ENCODE data around the gene ACSL5.
"Not testable (repeated sequence)": the region's sequence is repeated elsewhere in the genome, so short reads cannot be mapped to it uniquely, and the experiment has no call there.

ACSL5 gene

DNA sequence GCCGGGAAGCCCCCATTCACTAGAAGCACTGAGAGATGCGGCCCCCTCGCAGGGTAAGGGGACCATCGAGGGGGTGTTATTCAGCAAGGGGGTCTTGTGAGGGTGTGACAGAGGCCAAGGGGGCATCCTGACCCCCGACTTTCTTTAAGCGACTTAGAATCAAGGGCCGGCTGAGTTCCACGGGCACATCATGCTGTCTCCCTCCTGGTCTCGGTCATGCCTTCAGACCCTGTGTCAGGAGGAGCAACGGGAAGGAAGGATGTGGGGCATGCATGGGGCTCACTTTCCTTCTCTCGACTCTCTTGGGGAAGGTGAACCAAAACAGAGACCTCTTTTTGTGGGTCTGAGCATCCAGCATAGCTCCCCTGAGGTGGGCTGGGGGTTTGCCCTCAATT lies 2.5 kb downstream of the ACSL5 start:
- DNase-seq (ENCODE audit: low spot score), result no peak

DNA sequence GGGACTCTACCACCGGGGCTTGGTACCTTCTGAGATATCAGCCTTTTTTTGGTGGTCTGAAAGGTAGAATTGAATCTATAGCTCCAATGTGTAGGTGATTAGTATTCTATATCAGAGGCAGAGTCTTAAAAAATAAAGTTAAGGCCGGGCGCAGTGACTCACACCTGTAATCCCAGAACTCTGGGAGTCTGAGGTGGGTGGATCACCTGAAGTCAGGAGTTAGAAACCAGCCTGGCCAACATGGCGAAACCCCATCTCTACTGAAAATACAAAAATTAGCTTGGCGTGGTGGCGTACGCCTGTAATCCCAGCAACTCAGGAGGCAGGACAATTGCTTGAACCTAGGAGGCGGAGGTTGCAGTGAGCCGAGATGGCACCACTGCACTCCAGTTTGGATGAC lies 3.2 kb downstream of the ACSL5 start:
- DNase-seq (ENCODE audit: low spot score), result not testable (repeated sequence)

DNA sequence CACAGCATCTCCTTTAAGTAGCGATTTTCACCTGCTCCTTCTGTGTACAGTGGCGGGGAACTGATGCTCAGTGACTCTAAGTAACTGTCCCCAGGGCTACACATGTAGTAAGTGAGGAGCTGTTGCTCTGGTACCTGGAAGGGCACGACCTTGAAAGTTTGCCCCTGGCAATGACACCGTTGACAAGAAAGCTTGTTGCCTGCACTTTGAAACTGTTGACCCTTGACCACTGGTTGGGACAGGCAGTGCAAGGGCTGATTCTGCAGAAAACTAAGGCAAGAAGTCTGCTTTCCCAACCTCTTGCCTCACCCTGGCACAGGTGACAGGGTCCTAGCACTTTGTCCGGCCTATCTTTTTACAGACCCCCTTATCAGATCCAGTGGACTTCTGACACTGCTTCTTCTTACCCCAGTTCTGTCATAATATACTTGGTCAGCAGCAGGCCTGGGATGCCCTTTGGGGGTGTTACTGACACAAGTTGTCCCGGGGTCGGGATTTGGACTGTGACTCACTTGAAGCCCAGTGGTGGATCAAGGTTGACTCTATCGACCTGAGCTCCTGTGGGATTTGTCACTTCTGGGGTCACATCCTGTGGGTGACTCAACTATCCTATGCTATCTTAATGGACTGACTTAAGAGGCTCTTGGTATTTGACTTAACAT lies 5.8 kb downstream of the ACSL5 start:
- DNase-seq (ENCODE audit: low spot score), result no peak

DNA sequence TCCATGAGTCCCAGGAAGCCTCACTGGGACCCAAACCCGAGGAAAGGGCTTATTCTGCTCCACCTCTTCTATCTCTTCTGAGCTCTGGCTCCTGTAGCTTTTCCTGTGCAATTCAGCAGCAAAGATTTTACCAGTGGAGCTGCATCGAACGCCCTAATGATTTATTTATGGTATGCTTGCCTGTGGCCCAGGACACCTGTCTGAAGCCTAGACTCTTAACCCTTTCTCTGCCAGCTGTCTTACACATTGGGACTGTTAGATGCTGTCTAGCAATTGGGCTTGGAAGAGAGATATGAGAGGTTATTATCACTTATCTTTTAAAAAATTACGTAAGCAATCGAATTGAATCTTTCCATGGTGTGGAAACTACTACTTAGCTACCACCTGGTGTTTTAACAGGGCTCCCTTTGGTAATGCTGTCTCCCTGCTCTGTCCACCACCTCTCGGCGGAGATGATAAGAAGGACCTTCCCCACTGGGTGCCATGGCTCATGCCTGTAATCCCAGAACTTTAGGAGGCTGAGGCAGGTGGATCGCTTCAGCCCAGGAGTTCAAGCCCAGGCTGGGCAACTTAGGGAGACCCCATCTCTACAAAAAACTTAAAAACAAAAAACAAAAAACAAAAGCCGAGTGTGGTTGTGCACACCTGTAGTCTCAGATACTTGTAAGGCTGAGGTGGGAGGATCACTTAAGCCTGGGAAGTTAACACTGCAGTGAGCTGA lies 8.8 kb downstream of the ACSL5 start:
- DNase-seq (ENCODE audit: low spot score), result no peak

DNA sequence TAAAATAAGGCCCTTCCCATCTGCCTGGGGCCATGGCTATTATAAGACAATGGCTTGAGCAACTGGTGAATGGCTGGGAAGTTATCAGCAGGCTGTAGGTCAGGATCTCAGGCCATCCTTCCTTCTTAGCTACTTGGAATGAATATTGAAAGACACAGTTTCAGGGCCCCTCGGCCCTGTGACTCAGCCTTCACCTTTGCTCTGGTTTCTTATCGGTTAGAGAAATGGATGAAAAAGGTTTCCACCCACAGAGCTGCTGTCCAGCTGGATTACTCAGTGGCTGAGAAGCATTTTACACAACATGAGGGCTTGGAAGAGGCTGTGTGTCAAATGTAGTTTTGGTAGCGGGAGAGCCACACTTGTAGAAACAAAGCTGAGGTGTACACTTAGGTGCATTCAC lies 9.4 kb downstream of the ACSL5 start:
- no peak for DNase-seq (ENCODE audit: low spot score)

DNA sequence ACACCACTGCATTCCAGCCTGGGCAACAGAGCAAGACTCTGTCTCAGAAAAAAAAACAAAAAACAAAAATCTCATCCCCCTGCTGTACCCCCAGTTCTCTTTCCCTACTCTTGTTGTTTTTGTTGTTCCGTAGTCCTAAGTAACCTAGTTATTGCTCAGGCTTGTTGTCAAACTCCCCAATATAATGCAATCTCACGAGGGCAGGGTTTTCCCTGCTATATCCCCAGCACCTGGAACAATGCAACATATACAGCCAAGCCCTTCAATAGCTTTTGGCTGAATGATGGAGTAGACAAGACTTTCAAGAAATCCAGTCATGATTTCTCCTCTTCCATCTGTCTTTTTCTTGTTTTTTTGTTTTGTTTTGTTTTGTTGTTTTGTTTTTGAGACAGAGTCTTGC lies 10.2 kb downstream of the ACSL5 start:
- DNase-seq (ENCODE audit: low spot score), result no peak

DNA sequence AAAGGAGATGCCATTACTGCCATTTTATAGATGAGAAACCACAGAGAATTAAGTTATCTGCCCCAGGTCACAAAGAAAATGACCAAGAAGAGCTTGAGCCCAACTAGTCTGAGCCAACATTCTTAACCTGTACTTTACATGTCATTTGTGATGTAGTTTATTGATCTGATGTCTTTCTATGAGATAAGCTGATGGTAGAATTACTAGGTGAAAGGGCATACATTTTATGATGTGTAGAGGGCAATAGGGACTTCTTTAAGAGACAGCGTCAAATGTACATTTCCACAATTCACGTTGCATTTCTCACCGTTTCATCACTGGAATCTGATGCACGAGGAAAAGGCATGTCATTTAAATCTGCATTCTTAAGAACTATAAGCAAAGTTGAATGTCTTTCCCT lies 11.3 kb downstream of the ACSL5 start:
- no peak for DNase-seq (ENCODE audit: low spot score)

DNA sequence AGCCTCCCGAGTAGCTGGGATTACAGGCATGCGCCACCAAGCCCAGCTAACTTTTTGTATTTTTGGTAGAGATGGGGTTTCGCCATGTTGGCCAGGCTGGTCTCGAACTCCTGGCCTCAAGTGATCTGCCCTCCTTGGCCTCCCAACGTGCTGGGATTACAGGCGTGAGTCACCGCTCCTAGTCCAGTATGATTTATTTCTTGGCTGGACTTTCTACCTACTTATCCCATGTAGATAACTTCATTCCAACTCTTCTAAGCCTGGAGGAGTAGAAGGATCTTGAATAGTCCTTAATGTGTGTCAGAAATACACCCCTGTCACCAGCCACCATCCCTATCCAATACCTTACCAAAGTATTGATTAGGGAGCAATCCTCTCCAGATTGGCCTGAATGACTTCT lies 14.1 kb downstream of the ACSL5 start:
- not testable (repeated sequence) for DNase-seq (ENCODE audit: low spot score)

DNA sequence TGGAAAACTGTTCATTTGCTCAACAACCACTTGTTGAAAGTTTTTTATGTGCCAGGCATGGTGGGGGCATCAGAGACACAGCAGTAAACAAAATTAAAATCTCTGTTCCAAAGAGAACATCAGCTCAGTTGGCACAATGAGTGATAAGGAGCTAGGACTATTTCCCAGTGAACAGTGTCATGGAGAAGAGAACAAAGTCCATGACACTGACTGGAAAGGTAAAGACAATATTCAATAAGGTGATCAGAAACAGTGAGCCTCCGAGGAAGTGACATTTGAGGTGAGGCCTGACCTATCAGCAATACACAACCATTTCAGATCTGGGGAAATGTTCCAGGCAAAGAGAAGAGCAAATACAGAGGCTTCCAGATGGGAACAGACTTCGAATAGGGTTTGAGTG lies 14.6 kb downstream of the ACSL5 start:
- DNase-seq (ENCODE audit: low spot score), result no peak

DNA sequence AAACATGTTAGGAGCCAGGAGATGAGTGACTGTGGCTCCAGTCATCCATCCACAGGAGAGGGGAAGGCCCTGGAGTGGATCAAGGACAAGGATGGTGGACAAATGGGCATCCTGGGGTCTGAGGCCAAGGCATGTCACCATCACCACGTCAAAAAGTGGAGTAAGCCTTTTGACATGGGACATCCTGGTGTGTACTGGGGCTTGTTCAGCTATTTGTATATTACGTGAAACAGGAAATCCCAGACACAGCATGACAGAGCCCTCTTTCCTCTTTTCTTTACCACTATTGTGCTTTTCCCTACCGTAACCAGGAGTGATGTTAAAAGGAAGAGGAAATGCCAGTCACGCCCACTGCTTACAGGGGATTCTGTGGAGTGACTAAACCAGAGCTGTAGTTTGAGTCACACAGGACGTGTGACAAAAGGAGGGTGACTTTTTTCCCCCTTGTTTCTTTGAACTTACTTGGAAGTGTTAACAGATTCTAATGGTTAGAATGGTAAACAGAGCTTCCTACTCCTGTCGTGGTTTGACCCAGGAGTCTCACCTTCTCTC lies 15.4 kb downstream of the ACSL5 start:
- DNase-seq (ENCODE audit: low spot score), result no peak

DNA sequence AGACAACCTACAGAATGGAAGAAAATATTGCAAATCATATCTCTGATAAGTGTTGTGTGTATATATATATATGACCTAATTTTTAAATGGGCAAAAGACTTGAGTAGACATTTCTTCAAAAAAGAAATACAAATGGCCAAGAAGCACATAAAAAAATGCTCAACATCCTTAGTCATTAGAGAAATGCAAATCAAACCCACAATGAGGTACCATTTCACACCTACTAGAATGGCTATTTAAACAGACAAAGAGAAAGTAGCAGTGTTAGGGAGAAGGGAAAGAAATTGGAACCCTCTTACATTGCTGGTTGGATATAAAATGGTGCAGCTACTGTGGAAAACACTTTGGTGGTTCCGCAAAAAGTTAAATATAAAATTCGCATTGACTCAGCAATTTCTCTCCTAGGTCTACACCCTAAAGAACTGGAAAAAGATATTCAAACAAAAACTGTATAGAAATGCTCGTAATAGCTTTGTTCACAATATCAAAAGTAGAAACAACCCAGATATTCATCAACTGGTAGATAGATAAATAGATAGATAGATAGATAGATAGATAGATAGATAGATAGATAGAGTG lies 16.3 kb downstream of the ACSL5 start:
- DNase-seq (ENCODE audit: low spot score), result no peak

DNA sequence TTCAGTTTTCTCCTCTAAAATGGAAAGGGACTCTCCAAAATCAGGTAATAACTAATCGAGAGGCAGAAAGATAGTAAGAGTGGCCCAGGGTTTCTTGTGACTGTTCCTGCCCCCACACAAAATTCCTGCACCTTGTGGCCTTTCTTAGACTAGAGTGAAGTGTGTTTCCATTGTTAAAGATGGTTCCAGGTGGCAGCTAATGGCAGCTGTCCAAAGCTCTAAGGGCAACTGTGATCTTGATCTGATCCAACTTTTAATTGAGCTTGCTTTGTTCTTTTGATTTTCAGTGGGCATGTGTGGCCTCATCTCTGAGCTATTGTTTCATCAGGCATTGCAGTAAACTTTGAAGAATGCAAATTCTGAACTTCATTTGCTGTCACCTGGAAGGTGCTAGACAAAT lies 19.4 kb downstream of the ACSL5 start:
- no peak for DNase-seq (ENCODE audit: low spot score)

DNA sequence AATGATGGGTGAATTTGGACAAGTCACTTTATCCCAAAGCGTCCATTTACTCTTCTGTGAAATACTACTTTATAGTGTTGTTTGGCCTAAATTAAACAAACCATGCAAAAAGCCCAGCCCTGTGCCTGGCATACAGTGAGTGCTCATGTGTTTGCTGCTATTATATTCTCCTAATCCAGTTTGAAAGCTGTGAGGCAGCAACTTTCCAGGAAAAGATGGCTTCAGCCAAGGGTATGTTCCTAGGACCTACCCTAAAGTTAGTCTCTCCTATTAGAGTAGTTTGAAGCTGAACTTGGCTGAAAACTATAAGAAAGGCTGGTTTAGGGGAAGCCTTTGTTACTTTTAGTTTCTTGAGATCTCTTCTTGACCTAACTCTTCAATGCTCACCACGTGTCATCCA lies 19.9 kb downstream of the ACSL5 start:
- DNase-seq (ENCODE audit: low spot score), result no peak

DNA sequence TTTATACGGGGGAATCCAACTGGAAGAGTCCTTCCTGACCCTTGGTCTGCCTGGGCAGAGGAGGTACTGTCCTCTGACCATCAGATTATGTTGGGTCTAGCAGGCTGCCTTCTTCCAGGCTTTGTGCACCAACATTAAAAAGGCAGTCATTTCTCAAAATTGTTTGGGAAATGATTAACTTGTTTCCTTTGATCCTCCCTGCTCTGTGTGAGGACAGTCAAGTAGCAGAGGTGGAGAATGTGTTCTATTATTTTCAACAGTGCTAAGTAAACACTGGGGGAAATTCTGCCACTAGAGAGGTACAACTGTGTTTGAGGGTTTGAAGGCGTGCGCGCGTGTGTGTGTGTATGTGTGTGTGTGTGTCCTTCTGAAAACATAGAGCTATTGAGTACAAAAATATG lies 20.6 kb downstream of the ACSL5 start:
- no peak for DNase-seq (ENCODE audit: low spot score)

DNA sequence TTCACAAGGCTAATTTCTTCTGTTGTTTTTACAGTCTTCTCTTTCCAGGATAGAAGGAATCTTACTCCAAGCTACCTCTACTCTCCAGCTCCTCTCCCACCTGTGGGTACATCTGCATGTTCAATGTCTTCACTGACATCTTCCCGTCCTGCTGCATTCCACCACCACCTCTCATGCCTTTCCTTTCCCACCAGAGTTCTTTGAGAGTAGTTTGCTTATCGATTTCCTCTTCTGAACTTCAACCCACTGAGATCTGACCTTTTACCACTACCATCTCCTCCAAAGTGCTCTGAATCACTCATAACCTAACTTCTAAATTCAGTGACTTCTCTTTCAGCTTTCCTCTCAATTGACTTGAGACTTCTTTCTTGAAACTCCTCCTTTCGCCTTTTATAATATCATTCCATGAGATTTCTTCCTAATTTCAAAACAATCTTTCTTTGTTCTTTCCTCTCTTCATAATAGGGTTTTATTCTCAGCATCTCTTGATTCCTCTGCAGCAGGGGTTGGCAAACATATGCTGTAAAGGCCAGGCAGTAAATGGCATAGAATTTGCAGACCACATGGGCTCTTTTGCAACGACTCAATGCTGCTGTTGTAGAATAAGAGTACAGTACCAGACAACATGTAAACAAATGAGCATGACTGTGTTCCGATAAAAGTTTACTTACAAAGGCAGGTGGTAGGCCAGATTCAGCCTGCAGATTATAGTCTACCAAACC lies 22.1 kb downstream of the ACSL5 start:
- no peak for DNase-seq (ENCODE audit: low spot score)

DNA sequence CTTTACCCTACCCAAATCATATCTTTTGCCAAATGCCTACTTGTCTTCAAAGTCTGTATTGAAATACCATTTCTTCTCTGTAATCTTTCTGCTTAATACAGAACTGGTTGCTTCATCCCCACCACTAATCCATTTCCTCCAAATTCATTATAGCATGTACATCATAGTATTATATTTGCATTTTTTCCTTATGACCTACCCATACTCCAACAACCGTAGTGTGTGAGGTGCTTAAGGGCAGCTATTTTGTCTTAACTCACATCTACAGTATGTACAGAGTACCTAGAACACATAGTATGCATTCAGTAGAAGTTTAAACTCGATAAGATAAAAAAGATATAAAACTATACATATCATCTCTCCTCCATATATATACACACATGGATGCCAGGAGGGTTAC lies 23.7 kb downstream of the ACSL5 start:
- no peak for DNase-seq (ENCODE audit: low spot score)

DNA sequence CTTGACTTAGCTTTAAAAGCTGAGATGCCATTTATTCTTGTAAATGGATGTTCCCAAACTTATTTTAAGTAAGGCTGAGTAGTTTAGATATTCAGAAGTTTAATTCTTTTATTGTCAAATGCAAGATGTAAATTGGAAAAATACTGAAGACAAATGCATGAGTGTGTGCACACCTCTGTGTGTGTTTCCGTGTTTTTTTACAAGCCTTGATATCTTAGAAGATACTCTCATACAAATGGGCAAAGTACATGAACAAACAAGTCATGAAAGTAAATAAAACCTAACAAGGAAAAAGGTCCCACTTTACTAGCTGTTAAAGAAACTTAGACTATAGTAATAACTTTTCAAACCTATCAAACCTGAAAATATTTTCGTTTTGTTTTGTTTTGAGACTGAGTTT lies 29.0 kb downstream of the ACSL5 start:
- DNase-seq (ENCODE audit: low spot score), result no peak

DNA sequence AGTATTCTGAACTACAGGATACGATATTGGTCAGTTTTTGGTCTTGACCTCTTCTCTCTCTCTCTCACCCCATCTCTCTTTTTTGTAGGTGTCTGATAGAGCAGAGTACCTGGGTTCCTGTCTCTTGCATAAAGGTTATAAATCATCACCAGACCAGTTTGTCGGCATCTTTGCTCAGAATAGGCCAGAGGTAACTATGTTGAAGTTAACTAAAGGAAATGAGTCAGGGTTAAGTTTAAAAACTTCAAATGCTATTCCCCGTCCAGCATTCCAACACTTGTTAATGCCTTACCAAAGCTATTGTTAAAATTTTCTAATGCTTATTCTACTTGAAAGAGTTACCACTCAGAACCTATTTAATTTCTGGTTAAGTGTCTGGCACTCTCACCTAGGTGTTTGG lies 30.7 kb downstream of the ACSL5 start:
- no peak for DNase-seq (ENCODE audit: low spot score)

DNA sequence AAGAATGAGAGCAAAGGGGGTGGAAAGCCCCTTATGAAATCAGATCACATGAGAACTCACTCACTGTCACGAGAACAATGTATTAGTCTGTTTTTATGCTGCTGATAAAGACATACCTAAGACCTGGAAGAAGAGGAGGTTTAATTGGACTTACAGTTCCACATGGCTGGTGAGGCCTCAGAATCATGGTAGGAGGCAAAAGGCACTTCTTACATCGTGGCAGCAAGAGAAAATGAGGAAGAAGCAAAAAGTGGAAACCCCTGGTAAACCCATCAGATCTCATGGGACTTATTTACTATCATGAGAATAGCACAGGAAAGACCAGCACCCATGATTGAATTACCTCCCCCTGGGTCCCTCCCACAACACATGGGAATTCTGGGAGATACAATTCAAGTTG lies 32.9 kb downstream of the ACSL5 start:
- not testable (repeated sequence) for DNase-seq (ENCODE audit: low spot score)

DNA sequence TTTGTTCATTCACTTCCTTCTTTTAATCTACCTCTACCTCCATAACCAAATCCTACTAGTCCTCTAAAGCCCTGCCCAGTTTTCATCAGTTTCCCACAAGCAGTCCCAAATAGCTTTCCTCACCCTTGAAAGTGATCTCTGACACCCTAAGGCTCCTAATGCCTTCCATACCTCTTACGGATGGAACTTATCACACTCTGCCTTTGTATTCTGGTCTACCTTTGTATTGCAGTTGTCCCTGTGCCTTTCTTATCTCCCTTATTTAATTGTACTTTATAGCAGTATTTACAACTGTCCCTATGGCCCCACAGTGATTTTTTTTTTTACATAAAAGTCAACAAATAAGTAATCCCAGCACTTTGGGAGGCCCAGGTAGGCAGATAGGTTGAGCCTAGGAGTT lies 33.8 kb downstream of the ACSL5 start:
- DNase-seq (ENCODE audit: low spot score), result no peak

DNA sequence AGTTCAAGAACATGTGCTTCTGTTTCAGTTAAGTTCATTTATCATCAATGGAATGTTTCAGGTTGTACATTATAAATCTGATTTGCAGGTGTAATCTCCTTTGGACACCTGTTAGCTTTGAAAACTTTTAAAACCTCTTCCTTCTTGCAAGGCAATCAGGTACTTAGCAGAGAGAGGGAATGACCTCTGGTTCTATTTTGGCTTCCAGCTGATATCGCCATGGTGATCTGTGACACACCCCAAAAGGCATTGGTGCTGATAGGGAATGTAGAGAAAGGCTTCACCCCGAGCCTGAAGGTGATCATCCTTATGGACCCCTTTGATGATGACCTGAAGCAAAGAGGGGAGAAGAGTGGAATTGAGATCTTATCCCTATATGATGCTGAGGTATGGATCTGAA lies 35.4 kb downstream of the ACSL5 start:
- no peak for DNase-seq (ENCODE audit: low spot score)

DNA sequence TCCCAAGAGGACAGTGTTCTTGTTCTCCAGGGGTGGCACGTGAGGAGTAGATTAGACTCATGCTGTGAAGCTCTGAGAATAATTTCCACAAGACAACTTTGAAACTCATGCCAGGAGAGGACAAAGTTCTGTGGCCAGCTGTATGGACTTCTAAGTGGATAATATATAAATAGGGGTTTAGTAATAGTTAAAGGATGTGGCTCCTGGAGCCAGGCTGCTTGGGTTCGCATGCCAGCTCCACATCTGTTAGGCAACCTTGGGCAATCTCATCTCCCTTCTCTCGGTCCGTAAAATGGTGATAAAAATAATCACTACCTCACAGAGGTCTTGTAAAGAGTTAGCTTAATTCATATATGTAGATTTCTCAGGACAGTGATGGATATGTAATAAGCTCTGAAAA lies 35.8 kb downstream of the ACSL5 start:
- DNase-seq (ENCODE audit: low spot score), result no peak

DNA sequence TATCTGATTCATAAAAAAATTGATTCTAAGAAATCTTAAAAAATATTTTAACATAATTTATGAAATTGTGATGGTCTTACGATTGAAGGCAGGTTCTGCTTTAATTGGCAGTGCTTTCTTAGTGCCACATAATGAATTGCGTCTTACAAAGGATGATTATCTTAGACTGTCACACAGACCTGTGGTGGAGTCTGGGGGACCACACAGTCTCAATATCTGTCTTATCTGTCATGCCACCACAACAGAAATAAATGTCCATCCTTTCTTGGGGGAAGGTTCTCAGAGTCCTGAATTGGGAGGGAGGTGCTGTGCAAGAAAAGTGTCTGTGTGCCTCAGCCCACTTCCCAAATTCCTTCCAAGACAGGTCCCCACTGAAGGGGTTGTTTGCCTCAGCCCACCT lies 38.8 kb downstream of the ACSL5 start:
- DNase-seq (ENCODE audit: low spot score), result no peak
